Muscle layer of colon (tissue), 2 donors: ENCODE results near the gene DOCK4.

ENCODE experiments used
- H3K27ac ChIP-seq: one replicate; pipeline ENCODE4 v1.7.0; 2013; ENCODE audit warnings: low read depth, mild to moderate bottlenecking, low read length, moderate library complexity
- H3K27me3 ChIP-seq, 2 donors: one replicate each; pipeline ENCODE4 v1.7.0; 2013; ENCODE audit warnings: low read length in 2 of 2, mild to moderate bottlenecking in 2 of 2; ENCODE audit not compliant: insufficient read depth in 2 of 2, control insufficient read depth in 1 of 2
- H3K36me3 ChIP-seq: one replicate; pipeline ENCODE4 v1.7.0; 2013; ENCODE audit warnings: mild to moderate bottlenecking, low read length; ENCODE audit not compliant: insufficient read depth
- H3K4me1 ChIP-seq: one replicate; pipeline ENCODE4 v1.7.0; 2013; ENCODE audit warnings: mild to moderate bottlenecking, low read length; ENCODE audit not compliant: insufficient read depth
- H3K4me3 ChIP-seq, 2 donors: one replicate each; pipeline ENCODE4 v1.7.0; 2013; ENCODE audit warnings: low read length in 2 of 2, low read depth in 1 of 2, mild to moderate bottlenecking in 1 of 2, moderate library complexity in 1 of 2
- H3K9ac ChIP-seq: one replicate; pipeline ENCODE4 v1.7.0; 2013; ENCODE audit warnings: low read length
- H3K9me3 ChIP-seq: one replicate; pipeline ENCODE4 v1.7.0; 2013; ENCODE audit warnings: mild to moderate bottlenecking, low read length
- donor health status: abdominal sarcoma.
- donor health status: Adenocarcinoma of cecum.

The DOCK4 gene

DNA sequence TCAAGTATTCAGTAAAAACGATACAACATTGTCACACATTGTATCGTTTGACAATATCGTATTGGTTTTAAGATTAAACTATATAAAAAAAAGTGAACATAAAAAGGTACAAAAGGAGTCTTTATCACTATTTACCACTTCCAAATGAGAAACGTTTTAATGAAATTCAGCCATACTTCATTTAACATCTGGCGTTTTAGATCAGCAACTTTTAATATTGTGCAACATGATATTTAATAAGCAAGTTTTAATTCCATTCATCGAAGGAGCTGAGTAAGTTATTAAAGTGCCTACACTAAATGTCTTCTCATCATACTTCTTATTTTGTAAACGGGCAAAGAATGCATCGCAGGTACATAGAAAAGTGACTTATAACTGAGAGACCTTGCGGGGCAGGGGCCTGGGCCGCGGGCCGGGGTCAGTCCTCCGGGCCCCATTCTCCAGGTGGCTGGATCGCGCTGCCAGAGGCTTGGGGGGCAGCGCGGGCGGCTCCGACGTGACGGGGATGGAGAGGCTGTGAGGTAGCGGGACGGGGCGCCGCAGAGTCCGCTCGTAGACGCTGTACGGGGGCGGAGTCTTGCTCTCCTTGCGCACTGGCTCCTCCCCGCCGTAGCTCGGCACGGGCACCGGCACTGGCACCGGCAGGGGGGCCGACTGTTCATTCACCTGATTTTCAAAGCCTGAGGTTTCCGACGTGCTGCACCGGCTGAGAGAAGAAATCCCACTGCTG is 478.1 kb downstream of the DOCK4 start:
- no peaks in the 10 kb centered on the region for H3K27me3 ChIP-seq
- no peaks in the 10 kb centered on the region for H3K9me3 ChIP-seq
- no peak overlapping the region for H3K4me3 ChIP-seq
- peaks cover 8% of the 10 kb centered on the region for H3K36me3 ChIP-seq
- no peak overlapping the region for H3K9ac ChIP-seq
- no peaks in the 10 kb centered on the region for H3K4me1 ChIP-seq
- no peak overlapping the region for H3K27ac ChIP-seq

DNA sequence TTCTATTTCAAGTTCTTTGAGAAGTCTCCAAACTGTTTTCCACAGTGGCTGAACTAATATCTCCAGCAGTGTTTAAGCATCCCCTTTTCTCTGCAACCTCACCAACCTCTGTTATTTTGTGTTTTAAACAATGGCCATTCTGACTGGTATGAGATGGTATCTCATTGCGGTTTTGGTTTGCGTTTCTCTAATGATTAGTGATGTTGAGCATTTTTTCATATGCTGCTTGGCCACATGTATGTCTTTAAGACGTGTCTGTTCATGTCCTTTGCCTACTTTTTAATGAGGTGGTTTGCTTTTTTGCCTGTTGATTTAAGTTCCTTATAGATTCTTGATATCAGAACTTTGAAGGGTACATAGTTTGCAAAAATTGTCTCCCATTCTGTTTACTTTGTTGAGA is 487.3 kb downstream of the DOCK4 start:
- Histone ChIP-seq H3K9ac (no peak overlapping the region), H3K36me3 (no peaks in the 10 kb centered on the region), H3K9me3 (no peaks in the 10 kb centered on the region), H3K4me3 (no peak overlapping the region), H3K27me3 (no peaks in the 10 kb centered on the region), H3K27ac (no peak overlapping the region), H3K4me1 (no peaks in the 10 kb centered on the region)

DNA sequence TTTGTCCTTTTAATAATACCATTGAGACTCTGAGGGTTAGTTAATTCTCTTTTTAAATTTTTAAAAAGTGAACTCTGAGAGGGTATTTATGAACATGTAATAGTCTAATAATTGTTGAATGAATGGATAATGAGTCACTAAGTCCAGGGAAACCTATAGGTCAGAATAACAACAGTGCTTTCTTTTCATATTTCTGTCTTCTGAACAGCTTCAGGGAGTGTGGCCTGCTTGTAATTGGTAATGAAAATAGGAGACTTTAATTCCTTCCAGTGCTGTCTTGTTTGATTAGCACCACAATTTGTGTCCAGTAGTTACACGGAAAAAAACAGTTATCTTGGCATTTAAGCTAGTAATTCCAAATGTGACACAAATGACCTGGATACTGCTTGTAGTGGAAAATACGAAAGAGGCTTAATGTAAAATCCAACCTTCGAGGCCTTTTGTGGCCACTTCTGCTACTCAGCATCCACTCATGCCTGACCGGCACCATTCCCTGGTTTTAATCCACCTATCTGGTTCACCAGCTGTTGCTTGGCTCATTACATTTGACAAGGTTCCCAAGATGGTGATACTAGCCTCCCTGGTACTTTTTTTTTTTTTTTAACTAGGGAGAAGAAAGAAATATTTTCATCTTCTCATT is 494.7 kb downstream of the DOCK4 start:
- no peak overlapping the region for H3K4me3 ChIP-seq
- H3K9me3 ChIP-seq = no peaks in the 10 kb centered on the region
- no peaks in the 10 kb centered on the region for H3K27me3 ChIP-seq
- H3K4me1 ChIP-seq = no peaks in the 10 kb centered on the region
- no peaks in the 10 kb centered on the region for H3K36me3 ChIP-seq
- no peak overlapping the region for H3K27ac ChIP-seq
- no peak overlapping the region for H3K9ac ChIP-seq

- no peaks in the 10 kb centered on the region for H3K4me1 ChIP-seq
- no peaks in the 10 kb centered on the region for H3K27me3 ChIP-seq
- no peaks in the 10 kb centered on the region for H3K36me3 ChIP-seq
- H3K27ac ChIP-seq = no peak overlapping the region
- no peak overlapping the region for H3K4me3 ChIP-seq
- no peak overlapping the region for H3K9ac ChIP-seq
- H3K9me3 ChIP-seq = no peaks in the 10 kb centered on the region
These were observed 495.3 kb downstream of the DOCK4 start for GRCh38 chr7:111710839-111711380.

DNA sequence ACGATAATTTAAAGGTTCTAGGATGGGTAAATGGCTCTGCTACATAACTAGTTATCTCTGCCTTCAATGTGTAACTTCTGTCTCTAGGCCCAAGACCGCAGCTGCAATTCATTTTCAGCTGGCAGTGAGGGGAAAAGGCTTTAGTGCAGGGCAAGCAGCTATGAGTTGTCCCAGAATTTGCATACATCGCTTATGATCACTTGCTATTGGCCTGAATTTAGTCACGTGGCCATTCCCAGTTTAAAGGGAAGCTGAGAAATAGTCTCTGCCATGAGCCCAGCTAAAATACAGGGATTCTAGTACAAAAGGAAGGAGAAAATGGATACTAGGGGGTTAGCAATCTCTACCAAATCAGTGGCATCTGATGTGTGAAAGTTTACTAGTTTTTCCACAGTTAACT is 498.1 kb downstream of the DOCK4 start:
- Histone ChIP-seq H3K9me3 (no peaks in the 10 kb centered on the region), H3K4me3 (no peak overlapping the region), H3K36me3 (no peaks in the 10 kb centered on the region), H3K9ac (no peak overlapping the region), H3K27me3 (no peaks in the 10 kb centered on the region), H3K4me1 (no peaks in the 10 kb centered on the region), H3K27ac (no peak overlapping the region)

GRCh38 chr7:111705807-111706206 is 500.4 kb downstream of the DOCK4 start:
- no peaks in the 10 kb centered on the region for H3K9me3 ChIP-seq
- H3K4me1 ChIP-seq = no peaks in the 10 kb centered on the region
- H3K27me3 ChIP-seq = no peaks in the 10 kb centered on the region
- no peak overlapping the region for H3K4me3 ChIP-seq
- H3K27ac ChIP-seq = no peak overlapping the region
- no peaks in the 10 kb centered on the region for H3K36me3 ChIP-seq
- no peak overlapping the region for H3K9ac ChIP-seq

GRCh38 chr7:111697771-111698170 is 508.4 kb downstream of the DOCK4 start:
- Histone ChIP-seq H3K4me3 (no peak overlapping the region), H3K27ac (no peak overlapping the region), H3K36me3 (no peaks in the 10 kb centered on the region), H3K9me3 (no peaks in the 10 kb centered on the region), H3K4me1 (no peaks in the 10 kb centered on the region), H3K9ac (no peak overlapping the region), H3K27me3 (no peaks in the 10 kb centered on the region)

- no peaks in the 10 kb centered on the region for H3K27me3 ChIP-seq
- H3K4me3 ChIP-seq = no peak overlapping the region
- H3K36me3 ChIP-seq = no peaks in the 10 kb centered on the region
- no peak overlapping the region for H3K27ac ChIP-seq
- no peak overlapping the region for H3K9ac ChIP-seq
- H3K4me1 ChIP-seq = no peaks in the 10 kb centered on the region
- H3K9me3 ChIP-seq = no peaks in the 10 kb centered on the region
These were observed 511.8 kb downstream of the DOCK4 start for GRCh38 chr7:111694376-111694775.

DNA sequence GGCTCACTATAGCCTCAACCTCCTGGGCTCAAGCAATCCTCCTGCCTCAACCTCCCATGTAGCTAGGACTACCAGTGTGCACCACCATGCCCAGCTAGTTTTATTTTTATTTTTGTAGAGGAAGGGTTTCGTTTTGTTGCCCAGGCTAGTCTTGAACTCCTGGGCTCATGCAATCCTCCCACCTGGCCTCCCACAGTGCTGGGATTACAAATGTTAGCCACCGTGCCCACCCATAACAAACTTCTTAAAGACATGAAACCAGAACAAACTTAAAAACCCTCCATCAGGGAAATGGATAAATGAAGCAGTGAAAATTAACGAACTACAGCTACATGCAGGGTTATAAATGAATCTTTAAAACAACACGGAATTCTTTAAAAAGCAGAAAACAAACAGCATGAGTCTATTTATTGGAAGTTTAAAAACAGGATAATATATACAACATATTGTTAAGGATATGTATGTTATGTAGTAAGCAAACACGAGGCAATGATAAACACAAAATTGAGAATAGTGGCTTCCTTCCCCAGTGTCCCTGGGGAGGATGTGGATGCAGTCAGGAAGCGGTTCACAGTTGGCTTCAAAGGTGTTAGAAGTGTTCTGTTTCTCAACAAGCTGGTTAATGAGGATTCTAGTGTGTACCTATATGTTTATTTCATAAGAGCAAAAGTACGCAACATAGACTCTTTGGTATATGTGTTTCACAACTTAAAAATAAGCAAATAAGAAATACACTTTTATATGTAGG is 515.7 kb downstream of the DOCK4 start:
- Histone ChIP-seq H3K4me1 (no peaks in the 10 kb centered on the region), H3K9me3 (no peaks in the 10 kb centered on the region), H3K4me3 (no peak overlapping the region), H3K9ac (no peak overlapping the region), H3K36me3 (no peaks in the 10 kb centered on the region), H3K27ac (no peak overlapping the region), H3K27me3 (no peaks in the 10 kb centered on the region)

GRCh38 chr7:111685349-111685748 is 520.9 kb downstream of the DOCK4 start:
- Histone ChIP-seq H3K9me3 (no peaks in the 10 kb centered on the region), H3K36me3 (no peaks in the 10 kb centered on the region), H3K27me3 (no peaks in the 10 kb centered on the region), H3K27ac (no peak overlapping the region), H3K4me1 (no peaks in the 10 kb centered on the region), H3K4me3 (no peak overlapping the region), H3K9ac (no peak overlapping the region)

GRCh38 chr7:111682588-111683340 is 523.4 kb downstream of the DOCK4 start:
- H3K4me3 ChIP-seq = no peak overlapping the region
- H3K36me3 ChIP-seq = no peaks in the 10 kb centered on the region
- no peaks in the 10 kb centered on the region for H3K4me1 ChIP-seq
- no peaks in the 10 kb centered on the region for H3K27me3 ChIP-seq
- no peak overlapping the region for H3K9ac ChIP-seq
- no peaks in the 10 kb centered on the region for H3K9me3 ChIP-seq
- H3K27ac ChIP-seq = no peak overlapping the region
